Astrocyte (in vitro differentiated cells and primary cell): Measurements from ENCODE around the gene KDM7A.

ENCODE experiments used
- EZH2 ChIP-seq: IDR thresholded peaks from 2 replicates; pipeline ENCODE4 v1.6.1; 2012; ENCODE audit warnings: mild to moderate bottlenecking, low read length, inconsistent platforms; ENCODE audit not compliant: insufficient read depth
- TF ChIP-seq, protein P1 (sequence below): IDR thresholded peaks from 2 replicates; pipeline ENCODE4 v1.5.1; 2011; ENCODE audit warnings: low read depth, mild to moderate bottlenecking, inconsistent platforms, low read length, moderate library complexity; ENCODE audit not compliant: insufficient read depth

DNA sequence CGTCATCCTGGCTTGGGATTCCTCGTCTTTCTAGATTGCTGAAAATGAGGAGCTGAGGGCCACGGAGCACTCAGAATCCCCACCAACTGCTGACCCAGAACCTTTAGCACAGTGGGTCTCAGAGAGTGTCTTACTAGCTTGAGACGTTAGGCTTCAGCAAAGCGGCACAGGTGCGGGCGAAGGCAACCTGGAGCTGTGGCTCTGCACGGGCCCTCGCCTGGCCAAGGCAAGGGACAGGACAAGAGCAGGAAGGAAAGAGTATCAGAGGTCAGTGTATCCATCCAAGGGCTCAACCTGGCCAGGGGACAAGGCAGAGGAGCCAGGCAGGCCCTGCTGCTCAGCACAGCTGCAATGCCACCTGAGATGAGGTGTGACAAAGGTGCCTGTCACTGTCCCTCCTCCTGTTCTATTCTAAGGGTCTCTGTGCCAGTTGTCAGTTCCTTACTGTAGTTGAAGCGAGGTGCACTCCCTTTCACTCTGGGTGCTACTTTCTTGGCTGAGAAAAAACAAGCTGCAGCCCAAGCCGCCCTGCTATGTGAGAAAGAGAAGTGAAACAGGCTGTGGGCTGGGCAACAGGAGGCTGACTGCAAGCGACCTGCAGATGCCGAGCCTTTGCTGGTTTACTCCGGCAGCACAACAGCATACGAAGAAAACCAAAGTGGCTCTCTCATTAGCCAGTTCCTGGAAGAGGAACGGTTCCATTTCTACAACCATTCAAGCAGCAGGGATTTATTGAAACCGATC lies 33.3 kb upstream of the KDM7A start:
- TF ChIP-seq, protein P1, sequence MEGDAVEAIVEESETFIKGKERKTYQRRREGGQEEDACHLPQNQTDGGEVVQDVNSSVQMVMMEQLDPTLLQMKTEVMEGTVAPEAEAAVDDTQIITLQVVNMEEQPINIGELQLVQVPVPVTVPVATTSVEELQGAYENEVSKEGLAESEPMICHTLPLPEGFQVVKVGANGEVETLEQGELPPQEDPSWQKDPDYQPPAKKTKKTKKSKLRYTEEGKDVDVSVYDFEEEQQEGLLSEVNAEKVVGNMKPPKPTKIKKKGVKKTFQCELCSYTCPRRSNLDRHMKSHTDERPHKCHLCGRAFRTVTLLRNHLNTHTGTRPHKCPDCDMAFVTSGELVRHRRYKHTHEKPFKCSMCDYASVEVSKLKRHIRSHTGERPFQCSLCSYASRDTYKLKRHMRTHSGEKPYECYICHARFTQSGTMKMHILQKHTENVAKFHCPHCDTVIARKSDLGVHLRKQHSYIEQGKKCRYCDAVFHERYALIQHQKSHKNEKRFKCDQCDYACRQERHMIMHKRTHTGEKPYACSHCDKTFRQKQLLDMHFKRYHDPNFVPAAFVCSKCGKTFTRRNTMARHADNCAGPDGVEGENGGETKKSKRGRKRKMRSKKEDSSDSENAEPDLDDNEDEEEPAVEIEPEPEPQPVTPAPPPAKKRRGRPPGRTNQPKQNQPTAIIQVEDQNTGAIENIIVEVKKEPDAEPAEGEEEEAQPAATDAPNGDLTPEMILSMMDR = no peak
- no peak for TF ChIP-seq EZH2
